D721Med (cell line): Measurements from ENCODE around the gene DOCK4.

ENCODE experiments used
- DNase-seq: peaks from one replicate; pipeline ENCODE4 v3.0.0; 2011; ENCODE audit warnings: low spot score; ENCODE audit not compliant: insufficient read length
- FAIRE-seq: peaks from 2 replicates; lab custom pipeline; 2011; peaks lifted over from hg19 to GRCh38; lab: Jason Lieb, UNC
- CTCF ChIP-seq: IDR thresholded peaks from 2 replicates; pipeline ENCODE4 v1.5.1; 2012; ENCODE audit warnings: mild to moderate bottlenecking, control low read depth; ENCODE audit not compliant: insufficient read depth; ENCODE audit errors: missing control alignments

Gene DOCK4

DNA sequence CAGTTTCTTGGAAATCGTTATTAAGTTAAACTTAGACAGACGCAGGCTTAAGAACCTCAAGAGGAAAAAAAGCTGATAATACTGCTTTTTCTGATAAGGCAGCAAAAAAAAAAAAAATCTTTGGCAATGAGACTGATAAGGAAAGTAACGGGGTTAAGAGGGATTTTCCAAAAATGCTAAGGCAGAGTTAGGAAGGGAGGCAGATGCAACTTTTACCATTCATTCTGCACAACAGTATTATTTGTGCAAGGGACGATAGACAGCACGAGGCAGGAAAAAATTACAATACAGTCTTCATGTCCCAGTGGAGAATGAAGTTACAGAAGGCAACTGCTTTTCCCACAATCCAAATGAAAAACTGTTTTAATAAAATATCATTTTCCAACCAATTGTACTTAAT lies 194.0 kb downstream of the DOCK4 start:
- FAIRE-seq (no peak), DNase-seq (no peak)
- TF ChIP-seq CTCF = no peak

DNA sequence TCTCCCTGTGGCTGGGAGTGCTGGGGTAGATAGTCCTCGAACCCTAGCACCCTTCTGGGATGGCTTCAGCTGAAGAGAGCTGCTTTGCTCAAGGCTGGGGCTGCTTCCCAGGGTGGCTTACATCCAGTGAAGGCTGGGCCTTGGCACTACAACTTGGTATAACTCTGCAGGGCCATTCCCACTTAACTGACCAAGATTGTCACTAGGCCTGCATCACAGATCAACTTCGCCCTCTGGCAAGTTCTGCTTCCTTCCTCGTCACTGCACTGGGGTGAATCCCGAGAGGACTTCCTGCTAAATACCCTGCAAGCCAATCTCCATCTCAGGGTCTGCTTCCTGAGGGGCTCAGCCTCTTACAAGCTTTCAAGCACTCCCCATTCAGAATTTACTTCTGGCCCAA lies 195.2 kb downstream of the DOCK4 start:
- no peak for TF ChIP-seq CTCF
- no peak for FAIRE-seq
- DNase-seq = no peak

GRCh38 chr7:112010109-112010508 lies 196.1 kb downstream of the DOCK4 start:
- FAIRE-seq = no peak
- no peak for DNase-seq
- TF ChIP-seq CTCF = no peak

GRCh38 chr7:112009081-112009480 lies 197.1 kb downstream of the DOCK4 start:
- DNase-seq (no peak), FAIRE-seq (no peak)
- TF ChIP-seq CTCF = no peak

GRCh38 chr7:112007185-112007584 lies 199.0 kb downstream of the DOCK4 start:
- no peak for TF ChIP-seq CTCF
- no peak for FAIRE-seq
- DNase-seq = no peak

DNA sequence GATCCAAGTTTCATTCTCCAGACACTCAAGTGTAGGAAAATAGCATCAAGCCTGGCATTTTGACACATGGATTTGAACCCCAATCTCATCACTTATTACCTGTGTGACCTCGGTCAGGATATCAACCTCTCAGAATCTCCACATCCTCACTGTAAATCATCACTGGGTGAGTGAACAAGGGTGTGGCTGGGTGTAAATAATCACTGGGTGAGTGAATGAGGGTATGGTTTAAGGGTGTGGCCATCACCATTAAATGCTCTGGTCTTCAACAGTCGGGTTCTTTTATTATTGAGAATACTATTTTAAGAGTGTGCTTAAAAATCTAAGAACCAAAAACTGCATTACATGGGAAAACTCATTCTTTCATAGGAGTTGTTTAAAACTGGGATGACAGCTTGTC lies 200.1 kb downstream of the DOCK4 start:
- no peak for FAIRE-seq
- TF ChIP-seq CTCF = no peak
- no peak for DNase-seq

DNA sequence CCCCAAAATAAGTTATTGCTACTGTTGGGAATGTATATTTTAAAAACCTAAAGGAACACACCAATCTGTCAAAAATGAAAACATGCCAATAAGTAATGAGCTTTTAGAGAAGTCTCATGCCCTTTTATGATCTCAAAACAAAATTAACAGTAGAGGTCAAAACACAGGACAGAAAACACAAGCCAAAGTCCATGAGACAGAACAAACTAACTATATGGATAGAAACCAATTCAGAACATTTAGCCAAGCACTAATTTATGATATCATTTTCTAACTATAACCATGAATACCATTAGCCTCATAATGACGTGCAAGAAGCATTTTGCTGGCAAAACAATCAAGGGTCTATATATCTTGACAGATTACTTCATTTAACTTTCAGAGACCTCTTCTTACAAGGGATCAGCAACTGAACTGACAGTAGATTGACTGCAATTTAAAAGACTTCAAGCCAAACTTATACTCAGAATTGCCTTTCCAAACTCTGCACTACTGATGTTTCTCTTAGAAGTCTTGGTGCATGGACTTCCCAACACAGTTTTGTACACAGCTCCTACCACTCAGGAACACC lies 200.9 kb downstream of the DOCK4 start:
- no peak for FAIRE-seq
- DNase-seq = no peak
- TF ChIP-seq CTCF = no peak
